Measurements from ENCODE around the gene ASB7.

ASB7 gene

DNA sequence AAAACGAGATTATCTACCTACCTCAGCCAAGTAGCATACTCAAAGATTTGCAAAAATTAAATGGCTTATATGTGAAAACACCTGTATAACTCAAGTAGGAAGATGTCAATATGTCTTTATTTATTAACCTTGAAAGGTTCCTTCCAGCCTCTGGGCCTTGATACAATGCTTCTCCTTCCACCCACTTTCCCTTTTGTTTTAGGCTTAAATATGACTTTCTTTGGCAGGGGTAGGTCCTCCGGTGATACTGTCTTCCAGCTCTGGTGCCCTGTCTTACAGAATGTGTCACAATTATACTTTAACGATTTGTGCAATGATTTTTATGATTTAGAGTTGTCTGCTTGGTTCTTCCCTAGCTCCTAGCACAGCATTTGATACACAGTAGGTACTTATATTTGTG lies 4.5 kb upstream of the ASB7 start:
- DNase-seq (ENCODE audit: low read depth in 1 of 2, low spot score in 1 of 2): no peak

DNA sequence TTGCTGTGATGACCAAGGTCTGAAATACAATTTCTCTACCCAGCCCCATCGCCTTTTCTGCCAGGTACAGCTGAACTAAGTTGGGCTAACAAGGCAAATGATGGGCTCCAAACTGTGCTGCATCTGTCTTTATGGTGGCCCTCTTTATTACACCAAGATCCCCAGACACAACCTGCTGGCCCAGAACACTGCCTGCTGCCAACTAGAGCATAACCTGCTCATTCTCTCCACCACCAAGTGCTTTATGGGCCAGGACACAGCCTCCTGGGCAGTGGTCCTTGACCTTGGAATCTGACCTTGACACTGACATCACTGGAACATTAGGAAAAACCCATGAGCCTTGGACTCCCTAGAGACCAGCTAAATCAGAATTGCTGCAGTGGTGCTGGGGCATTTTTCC lies 3.7 kb upstream of the ASB7 start:
- DNase-seq (ENCODE audit: low read depth in 1 of 2, low spot score in 1 of 2): no peak

DNA sequence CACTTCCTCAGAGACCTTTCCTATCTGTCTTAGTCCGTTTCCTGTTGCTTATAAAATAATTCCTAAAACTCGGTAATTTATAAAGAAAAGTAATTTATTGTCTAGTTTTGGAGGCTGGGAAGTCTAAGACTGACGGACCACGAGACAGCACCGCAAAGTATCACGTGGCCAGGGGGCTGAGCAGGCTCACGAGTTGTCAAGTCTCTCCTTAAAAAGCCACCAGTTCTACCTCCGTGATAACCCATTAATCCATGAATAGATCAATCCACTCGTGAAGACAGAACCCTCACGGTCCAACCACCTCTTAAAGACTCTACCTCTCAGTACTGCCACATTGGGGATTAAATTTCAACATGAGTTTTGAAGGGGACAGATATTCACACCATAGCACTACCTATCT lies 1.2 kb upstream of the ASB7 start:
- DNase-seq (ENCODE audit: low read depth in 1 of 2, low spot score in 1 of 2): no peak

DNA sequence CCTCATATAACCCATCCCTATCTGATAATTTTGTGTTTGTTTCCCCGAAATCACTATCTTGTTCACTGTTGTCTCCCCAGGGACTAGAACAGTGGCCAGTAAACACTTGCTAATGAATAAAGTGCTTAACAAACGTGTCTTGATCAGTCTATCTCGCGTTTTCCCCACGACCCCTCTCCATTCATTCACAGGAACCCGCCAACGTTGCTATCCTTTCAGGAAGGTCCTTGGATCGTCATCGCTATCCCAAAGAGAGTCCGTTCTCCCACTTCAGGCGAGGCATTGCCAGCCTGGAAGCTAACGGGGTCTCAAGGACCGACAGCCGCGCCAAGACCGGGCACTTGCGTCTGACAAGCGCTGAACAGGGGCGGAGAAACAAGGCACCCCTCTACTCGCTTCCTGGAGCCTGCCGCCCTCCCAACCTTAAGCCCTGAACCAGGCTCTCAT lies 749 bp upstream of the ASB7 start:
- no peak for DNase-seq (ENCODE audit: low read depth in 1 of 2, low spot score in 1 of 2)

DNA sequence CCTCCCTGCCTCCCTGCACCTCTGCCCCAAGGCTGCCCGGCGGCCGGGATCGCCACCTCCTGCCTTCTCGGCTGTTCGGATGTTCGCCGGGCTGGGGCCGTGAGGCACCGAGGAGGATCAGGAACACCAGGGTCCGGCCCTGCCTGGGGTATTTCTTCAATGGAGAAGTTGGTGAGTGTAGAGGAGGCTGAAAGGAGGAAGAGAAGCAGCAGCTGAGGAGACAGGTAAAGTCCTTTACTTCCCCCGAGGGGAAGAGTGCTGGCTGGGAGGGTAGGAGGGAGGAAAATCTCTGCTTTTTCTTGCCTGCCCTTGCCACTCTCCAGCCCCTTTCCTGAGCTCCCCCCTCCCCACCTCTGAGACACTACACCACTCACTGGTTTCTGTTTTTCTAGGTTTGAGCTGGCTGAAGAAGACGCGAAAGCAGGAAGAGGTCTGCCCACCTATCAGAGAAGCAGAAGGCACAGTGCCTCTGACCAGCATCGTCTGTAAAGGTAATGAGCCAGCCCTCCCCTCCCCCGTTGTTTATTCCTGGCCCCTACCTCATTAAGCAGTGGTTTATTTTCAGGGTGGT lies 519 bp downstream of the ASB7 start:
- no peak for DNase-seq (ENCODE audit: low read depth in 1 of 2, low spot score in 1 of 2)

DNA sequence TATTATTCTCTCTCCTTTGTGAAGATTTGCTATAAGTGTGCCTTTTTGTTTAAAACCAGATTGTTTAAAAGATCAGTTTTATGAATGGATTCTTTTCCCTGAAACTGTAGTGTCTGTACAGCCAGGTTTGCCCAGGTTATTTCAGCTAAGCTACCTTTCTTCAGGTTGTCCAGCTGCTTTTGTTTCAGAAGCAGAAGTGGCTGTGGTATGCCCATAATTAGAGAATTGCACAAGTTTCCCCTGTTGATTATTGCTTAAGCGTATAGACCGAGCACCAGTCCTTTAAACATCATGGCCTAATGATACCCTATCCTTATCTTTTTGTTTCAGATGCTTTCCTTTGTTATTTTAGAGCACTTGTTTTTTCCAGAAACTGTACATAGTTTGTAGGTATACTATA lies 10.2 kb downstream of the ASB7 start:
- DNase-seq (ENCODE audit: low read depth in 1 of 2, low spot score in 1 of 2): no peak

DNA sequence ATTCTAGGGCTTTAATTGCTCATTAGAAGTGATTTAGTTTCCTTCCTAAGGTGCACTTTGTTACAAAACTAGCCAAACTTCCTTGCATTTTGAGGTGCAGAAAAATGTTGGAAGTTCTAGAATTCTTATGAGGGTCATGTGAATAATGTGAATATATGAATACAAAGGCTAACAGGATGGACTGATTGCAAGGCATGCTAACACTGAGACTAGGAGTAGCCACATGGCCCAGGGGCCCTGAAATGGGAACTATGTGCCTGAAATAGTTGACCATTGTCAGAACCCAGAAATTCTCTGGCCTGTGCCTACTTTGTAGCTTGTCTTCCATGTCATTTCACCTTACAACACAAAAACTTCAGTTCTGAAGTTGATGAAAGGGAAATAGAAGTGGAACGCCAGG lies 10.8 kb downstream of the ASB7 start:
- no peak for DNase-seq (ENCODE audit: low read depth in 1 of 2, low spot score in 1 of 2)

DNA sequence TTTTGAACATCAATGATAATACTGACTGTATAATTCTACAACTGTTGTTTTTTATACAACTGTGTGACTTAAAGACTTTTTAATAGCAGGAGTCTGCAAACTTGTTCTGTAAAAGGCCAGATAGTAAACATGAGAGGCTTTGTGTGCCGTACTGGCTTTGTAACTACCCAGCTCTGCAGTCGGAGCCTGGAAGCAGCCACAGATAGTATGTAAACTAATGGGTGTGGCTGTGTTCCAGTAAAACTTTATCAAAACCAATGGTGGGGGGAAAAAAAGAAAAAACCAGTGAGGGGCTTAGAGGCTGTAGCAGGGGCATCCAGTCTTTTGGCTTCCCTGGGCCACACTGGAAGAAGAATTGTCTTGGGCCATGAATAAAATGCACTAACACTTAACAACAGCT lies 11.9 kb downstream of the ASB7 start:
- no peak for DNase-seq (ENCODE audit: low read depth in 1 of 2, low spot score in 1 of 2)

DNA sequence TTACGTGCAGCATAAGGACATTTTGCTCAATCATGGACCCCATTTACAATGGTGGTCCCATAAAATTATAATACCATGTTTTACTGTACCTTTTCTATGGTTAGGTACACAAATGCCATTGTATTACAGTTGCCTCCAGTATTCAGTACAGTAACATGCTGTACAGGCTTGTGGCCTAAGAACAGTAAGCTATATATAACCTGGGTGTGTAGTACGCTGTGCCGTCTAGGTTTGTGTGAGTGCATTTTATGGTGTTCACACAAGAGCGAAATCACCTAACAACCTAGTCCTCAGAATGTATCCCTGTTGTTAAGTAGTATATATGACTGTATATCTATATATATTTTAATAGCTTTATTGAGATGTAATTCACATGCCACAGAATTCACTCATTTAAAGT lies 12.5 kb downstream of the ASB7 start:
- DNase-seq (ENCODE audit: low read depth in 1 of 2, low spot score in 1 of 2): no peak

DNA sequence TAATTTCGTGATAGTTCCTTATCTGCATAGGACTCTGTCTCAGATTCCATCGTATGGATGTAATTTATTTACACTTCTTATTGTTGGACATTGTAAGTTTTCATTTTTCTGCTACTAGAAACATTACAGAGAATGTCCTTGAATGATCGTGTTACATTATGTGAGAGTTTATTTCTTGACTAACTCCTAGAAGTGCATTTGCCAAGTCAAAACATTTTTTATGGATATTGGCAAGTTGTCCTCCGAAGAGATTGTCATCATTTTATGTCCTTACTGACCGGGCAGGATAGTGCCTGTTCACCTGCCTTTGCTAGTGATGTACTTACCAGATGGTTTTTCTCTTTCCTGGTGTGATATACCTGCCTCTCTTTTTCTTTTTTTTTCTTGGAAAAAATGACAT lies 13.4 kb downstream of the ASB7 start:
- no peak for DNase-seq (ENCODE audit: low read depth in 1 of 2, low spot score in 1 of 2)

DNA sequence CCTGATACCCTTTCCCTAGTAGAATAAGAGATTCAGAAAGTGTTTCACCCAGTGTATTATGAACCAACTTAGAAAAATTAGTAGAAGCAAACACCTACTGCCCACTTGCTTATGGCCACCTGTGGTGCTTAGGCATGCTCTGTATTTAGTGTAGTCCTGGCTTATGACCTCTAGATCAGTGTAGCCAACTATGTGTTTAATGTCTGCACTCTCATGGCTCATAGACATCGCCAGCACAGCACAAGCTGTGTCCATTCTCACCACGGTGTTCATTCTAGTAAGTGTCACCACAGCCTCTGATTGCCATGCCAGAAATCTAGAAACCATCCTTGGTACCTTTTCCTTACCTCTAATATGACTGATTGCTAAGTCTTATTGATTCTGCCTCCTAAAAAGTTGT lies 14.3 kb downstream of the ASB7 start:
- no peak for DNase-seq (ENCODE audit: low read depth in 1 of 2, low spot score in 1 of 2)

DNA sequence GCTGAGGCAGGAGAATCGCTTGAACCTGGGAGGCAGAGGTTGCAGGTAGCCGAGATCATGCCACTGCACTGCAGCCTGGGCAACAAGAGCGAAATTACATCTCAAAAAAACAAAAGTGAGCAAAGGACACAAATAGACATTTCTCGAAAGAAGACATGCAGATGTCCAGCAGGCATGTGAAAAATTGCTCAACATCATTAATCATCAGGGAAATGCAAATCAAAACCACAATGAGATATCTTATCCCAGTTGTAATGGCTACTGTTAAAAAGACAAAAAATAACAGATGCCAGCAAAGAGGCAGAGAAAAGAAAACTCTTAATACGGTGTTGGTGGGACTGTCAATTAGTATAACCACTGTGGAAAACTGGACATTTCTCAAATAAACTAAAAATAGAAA lies 20.9 kb downstream of the ASB7 start:
- DNase-seq (ENCODE audit: low read depth in 1 of 2, low spot score in 1 of 2): no peak

DNA sequence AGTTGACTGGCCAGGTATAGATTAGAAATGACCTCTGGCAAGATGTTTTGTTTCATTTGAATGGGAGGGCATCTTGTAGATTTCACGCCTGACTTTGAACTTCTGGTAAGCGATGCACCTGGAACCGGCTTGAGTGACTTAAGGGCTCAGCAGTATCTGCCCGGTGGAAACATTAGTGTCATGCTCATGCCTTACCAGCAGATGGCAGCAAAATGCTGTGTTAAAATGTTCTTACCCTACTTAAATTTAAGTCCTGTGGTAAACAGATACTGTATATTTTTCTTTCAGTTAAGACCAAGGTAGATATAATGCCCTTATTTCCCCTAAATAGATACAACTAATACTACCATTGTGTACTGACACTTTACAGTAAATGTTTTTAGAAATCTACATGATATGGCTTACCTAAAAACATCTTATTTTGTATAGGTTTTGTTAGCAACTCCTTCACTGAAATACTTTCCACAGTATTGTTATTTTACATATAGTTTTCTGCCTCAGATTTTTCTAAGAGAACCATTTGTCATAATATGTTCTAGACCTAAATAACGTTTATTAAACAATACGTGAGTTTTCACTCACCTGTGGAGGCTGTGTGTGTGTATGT lies 25.5 kb downstream of the ASB7 start:
- DNase-seq (ENCODE audit: low read depth in 1 of 2, low spot score in 1 of 2): peak; percentile 20 to 33

DNA sequence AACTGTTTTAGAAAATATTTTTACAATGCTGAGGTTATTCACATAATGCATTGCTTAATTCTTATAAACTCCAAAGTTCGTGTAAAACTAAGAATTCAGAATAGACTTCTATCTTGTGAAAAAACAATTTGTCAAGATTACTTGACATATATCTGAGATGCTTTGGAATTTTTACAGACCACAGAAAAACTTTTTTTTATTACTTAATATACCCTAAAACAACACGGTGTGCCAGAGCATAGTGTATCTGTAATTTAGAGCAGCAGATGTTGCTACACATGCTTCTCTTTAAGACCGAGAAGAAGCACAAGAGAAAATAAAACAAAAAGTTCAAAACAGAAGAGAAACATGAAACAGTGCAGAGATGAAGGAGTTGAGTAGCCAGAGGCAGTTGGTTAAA lies 26.4 kb downstream of the ASB7 start:
- no peak for DNase-seq (ENCODE audit: low read depth in 1 of 2, low spot score in 1 of 2)

DNA sequence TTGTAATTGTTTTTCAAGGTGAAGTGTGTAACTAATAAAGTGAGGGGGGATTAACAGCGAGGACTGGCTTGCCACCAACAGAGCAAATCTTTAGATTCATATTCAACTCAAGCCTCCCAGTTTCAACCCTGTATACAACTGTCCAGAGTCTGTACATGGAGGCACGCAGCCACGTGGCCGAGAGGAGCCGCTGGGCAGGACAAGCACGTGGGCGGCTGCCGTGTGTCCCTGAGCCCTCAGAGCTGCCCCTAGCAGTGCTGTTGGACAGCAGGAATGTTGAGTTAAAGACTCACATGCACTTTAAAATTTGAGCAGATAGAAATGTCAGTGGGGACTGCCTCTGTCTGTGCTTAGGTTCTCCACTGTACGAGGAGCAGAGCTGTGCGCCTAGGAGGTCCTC lies 29.4 kb downstream of the ASB7 start:
- DNase-seq (ENCODE audit: low read depth in 1 of 2, low spot score in 1 of 2): no peak

DNA sequence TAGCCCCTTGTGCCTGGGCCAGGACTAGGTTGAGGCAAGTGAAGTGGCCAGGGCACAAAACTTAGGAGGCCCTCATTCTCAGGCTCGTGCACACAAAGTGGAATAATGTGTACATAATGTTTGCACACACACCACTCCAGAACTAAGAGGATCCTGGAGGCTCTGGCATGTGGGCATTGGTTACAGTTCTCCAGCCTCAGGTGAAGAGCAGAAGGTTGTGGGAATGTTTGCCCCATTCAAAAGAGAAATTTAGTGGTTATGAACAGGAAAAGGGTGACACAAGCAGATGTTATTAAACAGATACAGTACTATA lies 31.3 kb downstream of the ASB7 start:
- DNase-seq (ENCODE audit: low read depth in 1 of 2, low spot score in 1 of 2): no peak

DNA sequence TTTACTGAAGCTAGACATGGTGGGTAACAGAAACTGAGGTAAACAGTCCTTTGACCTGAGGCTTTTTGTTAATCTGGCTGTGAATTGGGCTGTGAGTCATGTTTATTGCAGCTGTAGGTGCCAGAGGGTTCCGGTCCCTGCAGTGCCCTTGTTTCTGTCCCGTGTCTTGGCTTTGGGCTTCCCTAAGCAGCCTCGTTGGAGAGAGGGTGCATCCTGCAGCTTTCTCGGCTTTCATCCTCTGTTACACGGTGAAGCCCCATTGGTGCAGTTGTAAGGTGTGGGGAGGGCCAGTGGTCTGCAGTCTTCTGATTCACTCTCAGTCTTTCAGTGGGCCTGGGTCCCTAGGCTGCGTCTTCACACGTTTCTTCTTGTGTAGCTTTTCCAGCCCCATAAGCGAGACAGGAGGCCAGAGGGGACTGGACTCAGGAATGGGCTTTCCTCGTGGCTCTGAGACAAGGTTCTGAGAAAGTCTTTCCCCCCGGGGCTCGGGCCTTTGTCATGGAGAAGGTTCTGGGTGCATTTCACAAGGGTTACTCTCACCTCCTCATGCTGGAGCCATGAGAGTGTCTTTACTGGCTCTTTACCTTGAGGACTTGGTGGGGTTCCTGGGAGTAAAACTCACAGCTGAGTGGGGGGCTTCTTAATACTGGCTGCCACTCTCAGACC lies 33.1 kb downstream of the ASB7 start:
- no peak for DNase-seq (ENCODE audit: low read depth in 1 of 2, low spot score in 1 of 2)

DNA sequence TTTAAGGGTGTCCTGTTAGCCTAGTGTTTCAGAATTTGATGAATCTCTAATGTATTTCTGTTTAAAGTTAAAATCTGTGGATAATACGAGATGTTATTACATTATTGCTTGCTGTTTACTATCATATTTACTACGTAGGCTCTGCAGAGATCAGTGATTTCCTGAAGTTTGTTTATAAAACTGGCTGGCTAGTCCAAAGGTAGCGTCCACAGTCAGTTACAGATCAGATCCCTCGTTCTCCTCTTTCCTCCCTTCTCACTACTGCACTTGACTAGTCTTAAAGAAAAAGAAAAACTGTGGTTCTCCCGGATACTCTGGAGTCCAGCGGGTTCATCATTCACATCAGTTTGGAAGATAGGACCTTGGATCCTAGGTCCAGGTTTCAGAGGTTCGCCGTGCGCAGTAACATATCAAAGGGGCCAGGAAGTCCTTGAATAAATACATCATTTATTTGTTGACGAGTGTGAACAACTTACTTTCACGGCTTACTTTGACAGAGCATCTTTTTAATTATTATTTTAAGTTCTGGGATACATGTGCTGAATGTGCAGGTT lies 35.9 kb downstream of the ASB7 start:
- DNase-seq (ENCODE audit: low read depth in 1 of 2, low spot score in 1 of 2): no peak

DNA sequence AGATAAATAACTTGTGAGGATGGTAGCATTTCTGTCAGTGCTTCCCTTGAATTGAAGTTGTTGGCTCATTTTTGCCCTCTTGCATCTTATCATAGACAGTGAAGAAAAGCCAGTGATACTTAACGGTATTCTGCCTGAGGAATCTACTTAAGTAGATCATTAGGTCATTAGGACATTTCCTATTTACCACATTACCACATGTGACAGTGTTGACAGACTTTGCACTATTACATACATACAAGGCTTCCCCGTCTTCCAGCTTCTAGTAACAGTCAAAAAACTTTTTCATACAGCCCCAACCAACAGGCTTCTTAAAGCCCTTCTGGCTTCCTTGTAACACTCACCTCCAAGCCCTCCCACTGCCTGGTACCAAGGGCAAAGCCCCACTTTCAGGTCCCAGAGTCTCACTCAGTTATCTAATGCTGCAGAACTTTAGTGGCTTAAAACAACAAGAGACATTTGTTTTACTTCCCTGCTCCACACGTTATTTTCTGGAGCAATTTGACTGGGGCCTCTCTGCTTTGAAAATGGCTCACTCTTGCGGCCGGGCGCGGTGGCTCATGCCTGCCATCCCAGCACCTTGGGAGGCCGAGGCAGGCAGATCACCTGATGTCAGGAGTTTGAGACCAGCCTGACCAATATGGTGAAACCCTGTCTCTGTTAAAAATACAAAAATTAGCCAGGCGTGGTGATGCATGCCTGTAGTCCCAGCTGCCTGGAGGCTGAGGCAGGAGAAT lies 40.0 kb downstream of the ASB7 start:
- DNase-seq (ENCODE audit: low read depth in 1 of 2, low spot score in 1 of 2): no peak

DNA sequence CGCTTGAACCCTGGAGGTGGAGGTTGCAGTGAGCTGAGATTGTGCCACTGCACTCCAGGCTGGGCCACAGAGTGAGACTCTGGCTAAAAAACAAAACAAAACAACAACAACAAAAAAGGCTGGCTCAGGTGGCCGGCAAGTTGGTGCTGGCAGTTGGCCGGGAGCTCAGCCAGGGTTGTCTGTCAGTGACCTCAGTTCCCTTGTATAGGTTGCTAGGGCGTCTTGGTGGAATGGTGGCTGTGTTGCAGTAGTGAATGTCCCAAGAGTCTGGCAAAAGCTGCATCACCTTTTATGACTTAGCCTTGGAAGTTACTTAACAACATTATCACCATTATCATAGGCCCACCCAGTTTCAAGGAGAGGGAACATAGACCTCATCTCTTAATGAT lies 40.6 kb downstream of the ASB7 start:
- no peak for DNase-seq (ENCODE audit: low read depth in 1 of 2, low spot score in 1 of 2)

DNA sequence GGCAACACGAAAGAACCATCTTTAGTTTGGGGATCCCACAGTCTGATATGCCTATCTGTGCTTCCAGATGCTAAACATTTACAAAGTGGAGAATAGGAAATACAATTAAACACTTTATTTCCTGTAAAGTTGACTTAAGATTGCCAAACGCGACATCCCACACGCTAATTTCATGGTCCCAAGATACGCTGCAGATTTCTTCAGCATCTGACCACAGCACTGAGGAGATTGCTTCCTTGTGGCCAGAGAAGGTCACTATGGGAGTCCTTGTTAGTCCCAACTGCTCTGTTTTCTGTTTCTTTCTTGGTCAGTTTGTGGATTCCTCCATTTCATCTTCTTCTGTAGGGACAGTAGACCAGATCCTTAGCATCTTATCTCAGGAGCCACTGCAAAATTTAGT lies 43.3 kb downstream of the ASB7 start:
- DNase-seq (ENCODE audit: low read depth in 1 of 2, low spot score in 1 of 2): no peak

DNA sequence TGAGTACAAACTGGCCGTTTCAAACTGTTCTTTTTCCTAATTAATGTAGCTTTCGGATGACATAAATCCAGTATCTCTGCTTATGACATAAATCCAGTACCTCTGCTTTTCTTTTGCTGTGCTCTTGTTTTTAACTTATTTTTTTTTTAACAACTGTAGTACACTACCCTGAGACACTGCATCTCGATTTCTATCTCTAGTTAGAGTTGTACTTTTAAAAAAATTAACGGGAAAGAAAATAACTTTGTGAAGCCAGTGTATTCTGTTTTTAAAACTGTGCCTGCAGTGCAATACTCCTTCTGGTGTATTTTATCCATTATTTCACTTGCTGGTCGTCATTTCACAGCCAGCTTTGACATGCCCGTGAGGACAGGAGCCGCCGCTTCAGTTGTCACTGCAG lies 46.6 kb downstream of the ASB7 start:
- DNase-seq (ENCODE audit: low read depth in 1 of 2, low spot score in 1 of 2): no peak
